Measurements from ENCODE around the gene KCNIP2.
A peak's percentile ranks its signal among the peaks of the same experiment; 100 is the strongest.

KCNIP2 gene

GRCh38 chr10:101843032-101844021, at the start of gene KCNIP2:
KCNIP2 (minus strand) TSS chr10:101843800; CDS start chr10:101843568, 232 bp downstream.
- peak in 2 of 3 experiments; percentile 51 to 68 for DNase-seq (ENCODE audit: low read depth in 3 of 3)

GRCh38 chr10:101892782-101893391, 49.3 kb upstream of the KCNIP2 start:
- no peak for DNase-seq (ENCODE audit: low read depth in 3 of 3)

- peak; percentile 41 to 43 (median 42) for DNase-seq (ENCODE audit: low read depth in 3 of 3)
These were observed 45.9 kb upstream of the KCNIP2 start for GRCh38 chr10:101889256-101890210.

- DNase-seq (ENCODE audit: low read depth in 3 of 3), result no peak
These were observed 44.8 kb upstream of the KCNIP2 start for GRCh38 chr10:101888251-101888949.

GRCh38 chr10:101887775-101888174, 44.2 kb upstream of the KCNIP2 start:
- no peak for DNase-seq (ENCODE audit: low read depth in 3 of 3)

GRCh38 chr10:101886521-101887312, 43.1 kb upstream of the KCNIP2 start:
- no peak for DNase-seq (ENCODE audit: low read depth in 3 of 3)

- no peak for DNase-seq (ENCODE audit: low read depth in 3 of 3)
These were observed 37.6 kb upstream of the KCNIP2 start for GRCh38 chr10:101881036-101881774.

GRCh38 chr10:101880232-101880573, 36.6 kb upstream of the KCNIP2 start:
- DNase-seq (ENCODE audit: low read depth in 3 of 3), result no peak

GRCh38 chr10:101879456-101880231, 36.0 kb upstream of the KCNIP2 start:
- no peak for DNase-seq (ENCODE audit: low read depth in 3 of 3)

GRCh38 chr10:101878869-101879268, 35.3 kb upstream of the KCNIP2 start:
- no peak for DNase-seq (ENCODE audit: low read depth in 3 of 3)

- DNase-seq (ENCODE audit: low read depth in 3 of 3), result no peak
These were observed 31.6 kb upstream of the KCNIP2 start for GRCh38 chr10:101875068-101875688.

GRCh38 chr10:101874252-101874651, 30.7 kb upstream of the KCNIP2 start:
- DNase-seq (ENCODE audit: low read depth in 3 of 3), result no peak

GRCh38 chr10:101867931-101868330, 24.3 kb upstream of the KCNIP2 start:
- no peak for DNase-seq (ENCODE audit: low read depth in 3 of 3)

- DNase-seq (ENCODE audit: low read depth in 3 of 3), result no peak
These were observed 15.9 kb upstream of the KCNIP2 start for GRCh38 chr10:101859530-101859929.

- no peak for DNase-seq (ENCODE audit: low read depth in 3 of 3)
These were observed 15.3 kb upstream of the KCNIP2 start for GRCh38 chr10:101858723-101859500.

GRCh38 chr10:101857802-101858476, 14.3 kb upstream of the KCNIP2 start:
- DNase-seq (ENCODE audit: low read depth in 3 of 3), result no peak

GRCh38 chr10:101856626-101857025, 13.0 kb upstream of the KCNIP2 start:
- no peak for DNase-seq (ENCODE audit: low read depth in 3 of 3)

Measured in stimulated activated CD4-positive, alpha-beta T cell treated with anti-CD3 and anti-CD28 coated beads, TNF-alpha, amount 100 ng/mL, for 4 hours (primary cell).